OCI-LY7 (cell line): Measurements from ENCODE around the gene NRXN2.

Source experiments
- EZH2phosphoT487 ChIP-seq: fragments of 200-600 bp; sonication (generic); IDR thresholded peaks from 2 replicates; pipeline ENCODE4 v1.6.1; 2018; ENCODE audit warnings: low read depth, borderline replicate concordance, mild to moderate bottlenecking, mixed run types, antibody characterized with exemption, low read length, moderate library complexity, mixed read lengths
- TF ChIP-seq, protein P1 (sequence below): fragments of 200-600 bp; sonication (generic); conservative IDR thresholded peaks from 2 replicates; pipeline ENCODE4 v1.5.1; 2014; ENCODE audit warnings: mild to moderate bottlenecking, antibody characterized with exemption, low read length, moderate library complexity, mixed read lengths

DNA sequence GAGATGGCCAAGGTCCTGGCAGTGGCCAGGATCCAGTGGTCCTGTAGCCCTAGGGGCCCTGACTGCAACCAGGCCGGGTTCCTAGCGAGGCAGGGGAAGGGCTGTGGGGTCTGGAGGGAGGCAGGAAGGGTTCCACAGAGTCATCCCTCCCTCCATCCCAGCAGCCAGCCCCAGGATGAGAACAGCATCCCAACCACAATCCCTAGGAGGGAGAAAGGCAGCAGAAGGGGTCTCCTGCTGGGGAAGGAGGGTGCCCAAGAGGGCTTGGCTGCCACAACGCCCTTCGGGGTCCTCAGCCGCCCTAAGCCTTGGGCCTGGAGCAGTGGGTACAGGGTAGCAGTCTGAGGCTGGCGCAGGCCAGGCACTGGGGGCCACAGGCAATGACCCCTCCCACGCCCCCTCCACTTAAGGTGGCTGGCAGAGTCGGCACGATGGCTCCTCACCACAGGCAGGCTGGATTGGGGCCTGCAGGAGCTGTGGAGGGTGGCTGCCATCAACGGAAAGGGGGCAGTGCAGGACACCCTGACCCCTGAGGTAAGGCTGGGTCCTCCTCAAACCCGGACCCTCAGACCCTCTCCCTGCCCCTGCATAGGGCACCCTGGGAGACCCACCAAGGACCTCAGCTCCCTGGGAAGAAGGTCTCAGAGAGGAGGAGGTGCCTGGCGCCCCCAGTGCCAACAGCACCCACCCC is 124.7 kb downstream of the NRXN2 start:
- TF ChIP-seq, protein P1, sequence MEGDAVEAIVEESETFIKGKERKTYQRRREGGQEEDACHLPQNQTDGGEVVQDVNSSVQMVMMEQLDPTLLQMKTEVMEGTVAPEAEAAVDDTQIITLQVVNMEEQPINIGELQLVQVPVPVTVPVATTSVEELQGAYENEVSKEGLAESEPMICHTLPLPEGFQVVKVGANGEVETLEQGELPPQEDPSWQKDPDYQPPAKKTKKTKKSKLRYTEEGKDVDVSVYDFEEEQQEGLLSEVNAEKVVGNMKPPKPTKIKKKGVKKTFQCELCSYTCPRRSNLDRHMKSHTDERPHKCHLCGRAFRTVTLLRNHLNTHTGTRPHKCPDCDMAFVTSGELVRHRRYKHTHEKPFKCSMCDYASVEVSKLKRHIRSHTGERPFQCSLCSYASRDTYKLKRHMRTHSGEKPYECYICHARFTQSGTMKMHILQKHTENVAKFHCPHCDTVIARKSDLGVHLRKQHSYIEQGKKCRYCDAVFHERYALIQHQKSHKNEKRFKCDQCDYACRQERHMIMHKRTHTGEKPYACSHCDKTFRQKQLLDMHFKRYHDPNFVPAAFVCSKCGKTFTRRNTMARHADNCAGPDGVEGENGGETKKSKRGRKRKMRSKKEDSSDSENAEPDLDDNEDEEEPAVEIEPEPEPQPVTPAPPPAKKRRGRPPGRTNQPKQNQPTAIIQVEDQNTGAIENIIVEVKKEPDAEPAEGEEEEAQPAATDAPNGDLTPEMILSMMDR = no peak
- no peak for TF ChIP-seq EZH2phosphoT487
